Measurements from ENCODE around the gene SEM1. TPM values are rescaled to one million over a fixed set of nuclear protein-coding genes. Genes with fewer than 3 reads are reported as not detected.

Gene SEM1
- total and polyA plus RNA-seq, 2 donors (not counting 3 experiments of a cell fraction or from before 2014, with no cell fraction given): 16.7 to 81.6 TPM

DNA sequence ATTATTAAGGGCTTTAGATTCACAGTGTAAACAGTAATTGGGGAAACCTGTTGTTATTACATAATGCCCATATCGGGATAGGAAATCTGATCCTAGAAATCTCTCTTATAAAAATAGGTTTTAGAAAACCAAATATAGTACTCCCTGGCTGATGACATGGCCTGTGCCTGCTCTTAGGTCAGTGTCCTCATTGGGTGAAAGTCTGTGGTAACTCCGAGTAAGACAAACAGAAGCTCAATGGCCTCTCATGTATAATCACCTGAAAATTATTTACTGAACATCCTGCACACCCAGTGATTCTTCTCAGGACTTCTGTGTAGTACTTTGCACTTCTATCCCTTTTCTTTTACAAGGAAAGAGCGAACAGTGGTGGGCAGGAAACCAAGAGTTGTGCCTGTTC, 37.8 kb downstream of the SEM1 start:
- ChIA-PET POLR2A (no interaction called here), CTCF (no interaction called here)
- no peak for DNase-seq (ENCODE audit: low read depth, low spot score)
- Histone ChIP-seq H3K4me3 (replicated peaks in 1 of 3; ENCODE audit: insufficient read depth in 1 of 3, low read depth in 1 of 3, low read length in 3 of 3) (no peak overlapping the region), H3K9me1 (replicated peaks; ENCODE audit: control insufficient read depth, extremely low read depth, insufficient read depth, low read length) (no peaks in the 10 kb centered on the region), H3K4me1 (ENCODE audit: control insufficient read depth, extremely low read depth, insufficient read depth, low read length) (peaks cover 28% of the 10 kb centered on the region), H3K9me3 (replicated peaks; ENCODE audit: control insufficient read depth, insufficient read depth, low read length) (no peaks in the 10 kb centered on the region), H4K20me1 (replicated peaks; ENCODE audit: control insufficient read depth, extremely low read depth, insufficient read depth, low read length) (no peaks in the 10 kb centered on the region), H3K36me3 (ENCODE audit: control insufficient read depth in 2 of 2, extremely low read depth in 1 of 2, insufficient read depth in 2 of 2, low read length in 2 of 2) (no peaks in the 10 kb centered on the region), H3K27me3 (ENCODE audit: control insufficient read depth in 2 of 2, insufficient read depth in 2 of 2, low read length in 2 of 2) (no peaks in the 10 kb centered on the region), H3K9ac (replicated peaks; ENCODE audit: extremely low read depth, insufficient read depth, low read length) (no peak overlapping the region), H2AFZ (ENCODE audit: low read depth, low read length) (no peak overlapping the region), H3K27ac (ENCODE audit: insufficient read depth, low read depth, low read length) (no peak overlapping the region), H3K79me2 (ENCODE audit: control insufficient read depth, insufficient read depth, low read length) (no peaks in the 10 kb centered on the region), H3K4me2 (ENCODE audit: insufficient read depth, low read length) (no peak overlapping the region)
- dilution Hi-C loops (cut with MboI; ENCODE audit: extremely low pct_ligation_motif_present, low sequenced_read_pairs): no loop called here
- no peak for FAIRE-seq
- intact Hi-C loops (cut with micrococcal nuclease): loop anchor here (10.0 kb wide), 2 partner anchors 347 to 353 kb away; partner anchors contain the start of genes DLX5 and SLC25A13
- TF ChIP-seq, protein P1, sequence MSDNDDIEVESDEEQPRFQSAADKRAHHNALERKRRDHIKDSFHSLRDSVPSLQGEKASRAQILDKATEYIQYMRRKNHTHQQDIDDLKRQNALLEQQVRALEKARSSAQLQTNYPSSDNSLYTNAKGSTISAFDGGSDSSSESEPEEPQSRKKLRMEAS (IDR thresholded peaks at IDR 0.05; ENCODE audit: insufficient read depth, insufficient read length): no peak
- TF ChIP-seq, protein P2, sequence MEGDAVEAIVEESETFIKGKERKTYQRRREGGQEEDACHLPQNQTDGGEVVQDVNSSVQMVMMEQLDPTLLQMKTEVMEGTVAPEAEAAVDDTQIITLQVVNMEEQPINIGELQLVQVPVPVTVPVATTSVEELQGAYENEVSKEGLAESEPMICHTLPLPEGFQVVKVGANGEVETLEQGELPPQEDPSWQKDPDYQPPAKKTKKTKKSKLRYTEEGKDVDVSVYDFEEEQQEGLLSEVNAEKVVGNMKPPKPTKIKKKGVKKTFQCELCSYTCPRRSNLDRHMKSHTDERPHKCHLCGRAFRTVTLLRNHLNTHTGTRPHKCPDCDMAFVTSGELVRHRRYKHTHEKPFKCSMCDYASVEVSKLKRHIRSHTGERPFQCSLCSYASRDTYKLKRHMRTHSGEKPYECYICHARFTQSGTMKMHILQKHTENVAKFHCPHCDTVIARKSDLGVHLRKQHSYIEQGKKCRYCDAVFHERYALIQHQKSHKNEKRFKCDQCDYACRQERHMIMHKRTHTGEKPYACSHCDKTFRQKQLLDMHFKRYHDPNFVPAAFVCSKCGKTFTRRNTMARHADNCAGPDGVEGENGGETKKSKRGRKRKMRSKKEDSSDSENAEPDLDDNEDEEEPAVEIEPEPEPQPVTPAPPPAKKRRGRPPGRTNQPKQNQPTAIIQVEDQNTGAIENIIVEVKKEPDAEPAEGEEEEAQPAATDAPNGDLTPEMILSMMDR (IDR thresholded peaks at IDR 0.05; ENCODE audit: extremely low read depth in 1 of 2, insufficient read depth in 1 of 2, low read depth in 1 of 2, low read length in 2 of 2): no peak
- TF ChIP-seq POLR2A (IDR thresholded peaks at IDR 0.05; ENCODE audit: low read depth, low read length): no peak
- no peak for TF ChIP-seq MYC (IDR thresholded peaks at IDR 0.05; ENCODE audit: low read depth, low read length)
- TF ChIP-seq EZH2 (IDR thresholded peaks at IDR 0.05; ENCODE audit: borderline replicate concordance, low read depth, low read length, severe bottlenecking): no peak
- TF ChIP-seq JUN (IDR thresholded peaks at IDR 0.05; ENCODE audit: borderline replicate concordance, insufficient read depth, insufficient read length, low read depth): no peak
- no TSS peak for BruUV-seq (replicated peaks)
